Measurements from ENCODE around the gene ZBP1. TPM values are rescaled to one million over a fixed set of nuclear protein-coding genes. Genes with fewer than 3 reads are reported as not detected.

ZBP1 gene
- total RNA-seq, 1 experiment from 2014 or later = not detected

GRCh38 chr20:57649617-57650015 lies 29.4 kb upstream of the ZBP1 start:
- no peak for DNase-seq (ENCODE audit: low read depth, low spot score)
- TF ChIP-seq CTCF (IDR thresholded peaks at IDR 0.05 in 2 of 3, conservative IDR thresholded peaks at IDR 0.05 in 1 of 3; ENCODE audit: borderline replicate concordance in 1 of 3, insufficient read depth in 1 of 3, low read depth in 2 of 3, low read length in 2 of 3) = no peak
- no peak for TF ChIP-seq RAD21 (IDR thresholded peaks at IDR 0.05; ENCODE audit: low read depth)
- TF ChIP-seq SRF (IDR thresholded peaks at IDR 0.05; ENCODE audit: low read depth) = no peak
- TF ChIP-seq MAX (IDR thresholded peaks at IDR 0.05) = no peak
- TF ChIP-seq YY1 (IDR thresholded peaks at IDR 0.05; ENCODE audit: extremely low read depth, insufficient replicate concordance, low read depth, low read length) = no peak
- TF ChIP-seq FOSL1 (IDR thresholded peaks at IDR 0.05; ENCODE audit: low read depth) = no peak
- TF ChIP-seq EZH2 (IDR thresholded peaks at IDR 0.05) = no peak
- TF ChIP-seq ZFX (IDR thresholded peaks at IDR 0.05) = no peak
- no peak for TF ChIP-seq CBX3 (IDR thresholded peaks at IDR 0.05; ENCODE audit: low read depth)
- BruUV-seq (replicated peaks) = no TSS peak
- ChIA-PET RAD21 (ENCODE audit: low non-redundant PET in 1 of 2, low total read pairs in 2 of 2, uncharacterized antibody in 2 of 2, unreplicated experiment in 2 of 2) (no interaction called here), CTCF (no interaction called here), POLR2A (no interaction called here)
- Histone ChIP-seq H2AFZ (ENCODE audit: low read depth, low read length, poor library complexity, severe bottlenecking) (no peak overlapping the region), H3K27me3 (ENCODE audit: insufficient read depth, low read length) (peaks cover 43% of the 10 kb centered on the region), H3K9me3 (ENCODE audit: control insufficient read depth in 1 of 2, insufficient read depth in 1 of 2, low read depth in 1 of 2, low read length in 2 of 2) (no peaks in the 10 kb centered on the region), H3K79me2 (ENCODE audit: insufficient read depth, low read length) (no peaks in the 10 kb centered on the region), H3K4me2 (ENCODE audit: low read length) (no peak overlapping the region), H3K4me1 (ENCODE audit: control insufficient read depth in 1 of 2, insufficient read depth in 2 of 2, low read length in 2 of 2) (no peaks in the 10 kb centered on the region), H4K20me1 (ENCODE audit: insufficient read depth) (no peaks in the 10 kb centered on the region), H3K9me2 (ENCODE audit: insufficient read depth) (no peaks in the 10 kb centered on the region), H3K4me3 (replicated peaks in 1 of 2; ENCODE audit: low read depth in 1 of 2, low read length in 2 of 2) (no peak overlapping the region), H3K27ac (ENCODE audit: low read depth, low read length) (no peak overlapping the region), H3K9ac (ENCODE audit: low read length) (no peak overlapping the region), H3K36me3 (ENCODE audit: control insufficient read depth in 1 of 2, insufficient read depth in 2 of 2, low read length in 2 of 2) (no peaks in the 10 kb centered on the region)
- no peak for ATAC-seq
- intact Hi-C loops (cut with micrococcal nuclease) = loop anchor here (5.0 kb wide), 1 partner anchor 378 kb away; no protein-coding TSS in a partner anchor

All from HCT116 (cell line).